ENCODE data around the gene HEATR5A. TPM values are rescaled to one million over a fixed set of nuclear protein-coding genes. Genes with fewer than 3 reads are reported as not detected.
A peak's percentile ranks its signal among the peaks of the same experiment; 100 is the strongest.

Gene HEATR5A
- total RNA-seq, 4 donors from 2014 or later = 15.3 to 58.4 (median 38.5) TPM

GRCh38 chr14:31429791-31430190, 9.4 kb upstream of the HEATR5A start:
- no peaks in the 10 kb centered on the region for H3K36me3 ChIP-seq
- DNase-seq = no peak
- H3K9me3 ChIP-seq = no peaks in the 10 kb centered on the region
- no peak for TF ChIP-seq EP300 (IDR thresholded peaks at IDR 0.05; ENCODE audit: low read depth)
- TF ChIP-seq POLR2A (IDR thresholded peaks at IDR 0.05) = no peak
- no peak for TF ChIP-seq CTCF (IDR thresholded peaks at IDR 0.05)
- no peak for TF ChIP-seq POLR2AphosphoS5 (IDR thresholded peaks at IDR 0.05)
- peaks cover 0 to 2% (median 0%) of the 10 kb centered on the region in 4 donors for H3K4me1 ChIP-seq
- H3K4me3 ChIP-seq = no peak overlapping the region
- intact Hi-C loops (cut with DNase I; ENCODE audit: low total_unique reads) = no loop called here
- H3K27ac ChIP-seq = no peak overlapping the region
- WGBS, 2 donors (ENCODE audit: low coverage in 1 of 2) = 90 to 93% methylated on average over 1 of the region's 1 CpG
- H3K27me3 ChIP-seq = no peaks in the 10 kb centered on the region
- in situ Hi-C loops (cut with MboI; ENCODE audit: low pct_ligation_motif_present in 1 of 4, low pct_unique_long_range_greater_than_20kb in 1 of 4, low sequenced_read_pairs in 3 of 4) = no loop called here

- TF ChIP-seq POLR2A (IDR thresholded peaks at IDR 0.05) (no peak), EP300 (IDR thresholded peaks at IDR 0.05; ENCODE audit: low read depth) (no peak), CTCF (IDR thresholded peaks at IDR 0.05) (no peak), POLR2AphosphoS5 (IDR thresholded peaks at IDR 0.05) (no peak)
- 88 to 89% methylated on average over 1 of the region's 1 CpG for WGBS, 2 donors (ENCODE audit: low coverage in 1 of 2)
- no peaks in the 10 kb centered on the region for H3K4me1 ChIP-seq
- H3K27me3 ChIP-seq = no peaks in the 10 kb centered on the region
- H3K4me3 ChIP-seq = no peak overlapping the region
- intact Hi-C loops (cut with DNase I; ENCODE audit: low total_unique reads) = no loop called here
- in situ Hi-C loops (cut with MboI; ENCODE audit: low pct_ligation_motif_present in 1 of 4, low pct_unique_long_range_greater_than_20kb in 1 of 4, low sequenced_read_pairs in 3 of 4) = no loop called here
- H3K36me3 ChIP-seq = no peaks in the 10 kb centered on the region
- H3K27ac ChIP-seq = no peak overlapping the region
- H3K9me3 ChIP-seq = no peaks in the 10 kb centered on the region
- DNase-seq = no peak
These were observed 7.7 kb upstream of the HEATR5A start for GRCh38 chr14:31428011-31428410.

- 80% methylated on average over 2 of the region's 2 CpGs; no CpG with 5 or more reads in 1 of the 2 donors for WGBS, 2 donors (ENCODE audit: low coverage in 1 of 2)
- no peak for DNase-seq
- in situ Hi-C loops (cut with MboI; ENCODE audit: low pct_ligation_motif_present in 1 of 4, low pct_unique_long_range_greater_than_20kb in 1 of 4, low sequenced_read_pairs in 3 of 4) (no loop called here), intact Hi-C loops (cut with DNase I; ENCODE audit: low total_unique reads) (no loop called here)
- H3K27me3 ChIP-seq = no peaks in the 10 kb centered on the region
- no peaks in the 10 kb centered on the region for H3K9me3 ChIP-seq
- H3K27ac ChIP-seq = no peak overlapping the region
- H3K4me1 ChIP-seq = no peaks in the 10 kb centered on the region
- TF ChIP-seq POLR2AphosphoS5 (IDR thresholded peaks at IDR 0.05) = no peak
- no peak for TF ChIP-seq EP300 (IDR thresholded peaks at IDR 0.05; ENCODE audit: low read depth)
- TF ChIP-seq POLR2A (IDR thresholded peaks at IDR 0.05) = no peak
- H3K36me3 ChIP-seq = no peaks in the 10 kb centered on the region
- H3K4me3 ChIP-seq = no peak overlapping the region
These were observed 6.3 kb upstream of the HEATR5A start for GRCh38 chr14:31426663-31427062.

- Histone ChIP-seq H3K4me3 (no peak overlapping the region), H3K27me3 (no peaks in the 10 kb centered on the region), H3K27ac (no peak overlapping the region), H3K36me3 (no peaks in the 10 kb centered on the region), H3K9me3 (no peaks in the 10 kb centered on the region), H3K4me1 (peaks cover 0 to 3% (median 2%) of the 10 kb centered on the region in 4 donors)
- no peak for DNase-seq
- in situ Hi-C loops (cut with MboI; ENCODE audit: low pct_ligation_motif_present in 1 of 4, low pct_unique_long_range_greater_than_20kb in 1 of 4, low sequenced_read_pairs in 3 of 4) (no loop called here), intact Hi-C loops (cut with DNase I; ENCODE audit: low total_unique reads) (no loop called here)
- TF ChIP-seq POLR2AphosphoS5 (IDR thresholded peaks at IDR 0.05) (no peak), CTCF (IDR thresholded peaks at IDR 0.05) (no peak), EP300 (IDR thresholded peaks at IDR 0.05; ENCODE audit: low read depth) (no peak), POLR2A (IDR thresholded peaks at IDR 0.05) (no peak)
These were observed 5.6 kb upstream of the HEATR5A start for GRCh38 chr14:31425905-31426304.

- Histone ChIP-seq H3K4me3 (peak overlapping the region in 1 of 4 donors; percentile 85), H3K36me3 (no peaks in the 10 kb centered on the region), H3K27me3 (no peaks in the 10 kb centered on the region), H3K4me1 (peaks cover 9 to 28% (median 17%) of the 10 kb centered on the region in 4 donors), H3K27ac (peak overlapping the region in 3 of 4 donors; percentile 94 to 97 (median 94)), H3K9me3 (no peaks in the 10 kb centered on the region)
- in situ Hi-C loops (cut with MboI; ENCODE audit: low pct_ligation_motif_present in 1 of 4, low pct_unique_long_range_greater_than_20kb in 1 of 4, low sequenced_read_pairs in 3 of 4) (no loop called here), intact Hi-C loops (cut with DNase I; ENCODE audit: low total_unique reads) (no loop called here)
- no peak for DNase-seq
- TF ChIP-seq EP300 (IDR thresholded peaks at IDR 0.05; ENCODE audit: low read depth) (no peak), CTCF (IDR thresholded peaks at IDR 0.05) (no peak), POLR2A (IDR thresholded peaks at IDR 0.05) (no peak)
- 86 to 93% methylated on average over 5 of the region's 5 CpGs for WGBS, 2 donors (ENCODE audit: low coverage in 1 of 2)
These were observed 850 bp upstream of the HEATR5A start for GRCh38 chr14:31421200-31421599.

All from transverse colon (tissue), 4 donors.